HepG2 (cell line): ENCODE measurements around the gene CNTN5. TPM values are rescaled to one million over a fixed set of nuclear protein-coding genes. Genes with fewer than 3 reads are reported as not detected.

Source experiments
- CEBPB ChIP-seq: IDR thresholded peaks from 2 replicates; pipeline ENCODE4 v1.6.1; 2011; ENCODE audit warnings: low read depth, low read length, improper control_type of control experiment, borderline replicate concordance
- NONO ChIP-seq, 2 experiments: fragments of 450-650 bp in 1 of 2; sonication (generic) in 1 of 2; formaldehyde crosslinking in 1 of 2; IDR thresholded peaks in 1 of 2; conservative IDR thresholded peaks in 1 of 2; 2 replicates each; pipeline versions ENCODE4 v1.6.1 to v1.8.0; 2017 to 2022; ENCODE audit warnings: mild to moderate bottlenecking in 1 of 2, missing genetic modification reagents in 1 of 2, moderate library complexity in 1 of 2
- PRDM10 ChIP-seq: sonication (generic); formaldehyde crosslinking; IDR thresholded peaks from 2 replicates; pipeline ENCODE4 v1.4.0; 2020; ENCODE audit warnings: low read depth, missing genetic modification reagents
- SRSF1 ChIP-seq: fragments of 200-400 bp; formaldehyde crosslinking; optimal IDR thresholded peaks from 2 replicates; pipeline ENCODE3; 2017; ENCODE audit warnings: mild to moderate bottlenecking, low read depth, low read length, moderate library complexity
- polyA plus RNA-seq, 8 experiments: library from polyadenylated mRNA; depleted of rRNA in 3 of 8; stranded (reverse) in 7 of 8; unstranded in 1 of 8; fragments of >200 nt; fragmentation: Illumina TruSeq in 4 of 8; extraction: Trizol in 4 of 8; gene quantifications; 2 replicates each; pipeline versions ENCODE4 v1.2.1 to v1.2.3, GENCODE V29; 2011 to 2016; ENCODE audit warnings: low read depth in 4 of 8, missing spikeins in 1 of 8, mixed read lengths in 1 of 8; ENCODE audit not compliant: insufficient read depth in 1 of 8
- total RNA-seq, 5 experiments: library from RNA; depleted of rRNA; stranded (reverse); fragments of >200 nt; fragmentation: Illumina TruSeq; extraction: Trizol; gene quantifications; 2 replicates each; pipeline ENCODE4 v1.2.3, GENCODE V29; 2016; ENCODE audit warnings: low read depth in 1 of 5
- TF ChIP-seq, protein P1 (sequence below): sonication (generic); formaldehyde crosslinking; IDR thresholded peaks from 2 replicates; pipeline ENCODE4 v1.5.0; 2020; ENCODE audit warnings: mild to moderate bottlenecking, missing genetic modification reagents, borderline replicate concordance
- TF ChIP-seq, protein P2 (sequence below): sonication (generic); formaldehyde crosslinking; IDR thresholded peaks from 2 replicates; pipeline ENCODE4 v1.8.0; 2022; ENCODE audit warnings: missing genetic modification reagents, mild to moderate bottlenecking, borderline replicate concordance

CNTN5 gene
- total and polyA plus RNA-seq, 2 of the 13 experiments (the other 11 are each of a cell fraction or from before 2014, with no cell fraction given), result not detected

DNA sequence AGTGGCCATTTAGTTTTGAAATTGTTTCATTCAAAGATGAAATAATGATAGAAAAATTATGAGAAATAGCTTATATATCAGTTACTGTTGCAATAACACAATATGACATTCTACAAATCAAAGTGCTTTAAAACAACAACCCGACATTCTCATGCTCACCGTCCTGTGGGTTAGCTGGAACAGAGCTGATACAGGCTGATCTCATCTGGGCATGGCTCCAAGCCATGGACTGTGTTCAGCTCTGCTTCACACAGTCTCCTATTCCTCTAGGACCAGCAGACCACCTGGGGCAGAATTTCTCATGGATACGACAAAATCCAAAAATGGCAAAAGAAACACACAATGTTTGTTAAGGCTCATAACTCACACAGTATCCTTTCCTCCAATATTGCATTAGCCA is 178.6 kb downstream of the CNTN5 start (continued):
- TF ChIP-seq PRDM10 (no peak), CEBPB (no peak), NONO (IDR thresholded peaks at IDR 0.05) (no peak), NONO (CRISPR knock-in tag; conservative IDR thresholded peaks at IDR 0.05) (no peak), SRSF1 (no peak)
- TF ChIP-seq, protein P1, sequence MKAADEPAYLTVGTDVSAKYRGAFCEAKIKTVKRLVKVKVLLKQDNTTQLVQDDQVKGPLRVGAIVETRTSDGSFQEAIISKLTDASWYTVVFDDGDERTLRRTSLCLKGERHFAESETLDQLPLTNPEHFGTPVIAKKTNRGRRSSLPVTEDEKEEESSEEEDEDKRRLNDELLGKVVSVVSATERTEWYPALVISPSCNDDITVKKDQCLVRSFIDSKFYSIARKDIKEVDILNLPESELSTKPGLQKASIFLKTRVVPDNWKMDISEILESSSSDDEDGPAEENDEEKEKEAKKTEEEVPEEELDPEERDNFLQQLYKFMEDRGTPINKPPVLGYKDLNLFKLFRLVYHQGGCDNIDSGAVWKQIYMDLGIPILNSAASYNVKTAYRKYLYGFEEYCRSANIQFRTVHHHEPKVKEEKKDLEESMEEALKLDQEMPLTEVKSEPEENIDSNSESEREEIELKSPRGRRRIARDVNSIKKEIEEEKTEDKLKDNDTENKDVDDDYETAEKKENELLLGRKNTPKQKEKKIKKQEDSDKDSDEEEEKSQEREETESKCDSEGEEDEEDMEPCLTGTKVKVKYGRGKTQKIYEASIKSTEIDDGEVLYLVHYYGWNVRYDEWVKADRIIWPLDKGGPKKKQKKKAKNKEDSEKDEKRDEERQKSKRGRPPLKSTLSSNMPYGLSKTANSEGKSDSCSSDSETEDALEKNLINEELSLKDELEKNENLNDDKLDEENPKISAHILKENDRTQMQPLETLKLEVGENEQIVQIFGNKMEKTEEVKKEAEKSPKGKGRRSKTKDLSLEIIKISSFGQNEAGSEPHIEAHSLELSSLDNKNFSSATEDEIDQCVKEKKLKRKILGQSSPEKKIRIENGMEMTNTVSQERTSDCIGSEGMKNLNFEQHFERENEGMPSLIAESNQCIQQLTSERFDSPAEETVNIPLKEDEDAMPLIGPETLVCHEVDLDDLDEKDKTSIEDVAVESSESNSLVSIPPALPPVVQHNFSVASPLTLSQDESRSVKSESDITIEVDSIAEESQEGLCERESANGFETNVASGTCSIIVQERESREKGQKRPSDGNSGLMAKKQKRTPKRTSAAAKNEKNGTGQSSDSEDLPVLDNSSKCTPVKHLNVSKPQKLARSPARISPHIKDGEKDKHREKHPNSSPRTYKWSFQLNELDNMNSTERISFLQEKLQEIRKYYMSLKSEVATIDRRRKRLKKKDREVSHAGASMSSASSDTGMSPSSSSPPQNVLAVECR (CRISPR knock-in tag), result no peak
- TF ChIP-seq, protein P2, sequence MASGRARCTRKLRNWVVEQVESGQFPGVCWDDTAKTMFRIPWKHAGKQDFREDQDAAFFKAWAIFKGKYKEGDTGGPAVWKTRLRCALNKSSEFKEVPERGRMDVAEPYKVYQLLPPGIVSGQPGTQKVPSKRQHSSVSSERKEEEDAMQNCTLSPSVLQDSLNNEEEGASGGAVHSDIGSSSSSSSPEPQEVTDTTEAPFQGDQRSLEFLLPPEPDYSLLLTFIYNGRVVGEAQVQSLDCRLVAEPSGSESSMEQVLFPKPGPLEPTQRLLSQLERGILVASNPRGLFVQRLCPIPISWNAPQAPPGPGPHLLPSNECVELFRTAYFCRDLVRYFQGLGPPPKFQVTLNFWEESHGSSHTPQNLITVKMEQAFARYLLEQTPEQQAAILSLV (CRISPR knock-in tag), result no peak
